NCI-H2029 treated with DMSO at 0.1 percent for 48 hours (cell line): Measurements from ENCODE around the gene PACS2.
"Not testable (repeated sequence)": the region's sequence is repeated elsewhere in the genome, so short reads cannot be mapped to it uniquely, and the experiment has no call there.

ENCODE experiments used
- DNase-seq: peaks from one replicate; lab custom pipeline; 2025; lab: John Stamatoyannopoulos, UW

The PACS2 gene

DNA sequence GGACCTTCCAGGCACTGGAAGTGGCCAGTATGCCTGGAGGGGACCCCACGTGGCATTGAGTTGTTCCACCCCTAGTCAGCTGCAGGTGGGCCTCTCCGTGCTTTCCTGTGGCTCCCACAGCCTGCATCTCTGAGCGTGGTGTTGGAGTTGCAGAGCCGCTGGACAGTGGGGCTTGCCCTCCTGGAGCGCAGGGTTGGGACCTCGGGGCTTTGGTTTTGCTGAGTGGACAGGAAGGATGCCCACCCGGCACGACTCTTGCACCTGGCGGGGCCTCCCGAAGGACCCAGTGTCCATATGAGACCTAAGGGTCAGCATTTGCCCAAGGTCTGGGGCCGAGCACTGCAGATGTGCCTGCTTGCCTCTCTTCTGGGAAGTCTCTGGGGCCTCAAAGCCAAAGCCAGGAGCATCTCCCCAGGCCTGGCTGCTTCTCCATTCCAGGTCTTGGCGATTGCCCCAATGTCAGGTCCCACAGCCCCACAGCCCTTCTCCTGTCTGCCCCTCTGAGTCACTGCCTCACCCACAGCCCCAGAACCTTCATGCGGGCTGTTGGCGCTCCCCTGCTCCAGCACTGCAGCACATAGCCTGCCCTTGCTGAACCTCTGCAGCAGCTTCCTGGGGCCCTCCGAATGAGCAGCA is 1.5 kb downstream of the PACS2 start:
- DNase-seq, result no peak

DNA sequence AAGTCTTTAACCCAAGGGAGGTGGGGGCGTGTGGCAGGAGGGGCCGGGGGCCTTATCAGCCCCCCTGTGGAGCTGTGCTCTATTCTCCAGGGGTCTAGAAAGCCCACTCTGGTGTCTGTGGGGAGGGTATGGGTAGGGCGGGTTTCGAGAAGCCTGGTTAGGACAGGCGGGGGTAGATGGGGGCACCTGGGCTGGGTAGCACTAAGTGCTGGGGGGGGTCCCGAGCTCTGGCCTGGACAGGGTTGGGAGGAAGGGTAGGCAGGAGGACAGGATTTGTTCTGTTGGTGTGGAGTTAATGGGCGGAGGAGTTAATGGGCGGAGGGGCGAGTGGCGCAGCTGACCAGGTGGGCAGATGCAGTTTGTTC is 2.0 kb downstream of the PACS2 start:
- no peak for DNase-seq

GRCh38 chr14:105316968-105317510 is 2.5 kb downstream of the PACS2 start:
- DNase-seq, result no peak

GRCh38 chr14:105317546-105317945 is 3.0 kb downstream of the PACS2 start:
- no peak for DNase-seq

DNA sequence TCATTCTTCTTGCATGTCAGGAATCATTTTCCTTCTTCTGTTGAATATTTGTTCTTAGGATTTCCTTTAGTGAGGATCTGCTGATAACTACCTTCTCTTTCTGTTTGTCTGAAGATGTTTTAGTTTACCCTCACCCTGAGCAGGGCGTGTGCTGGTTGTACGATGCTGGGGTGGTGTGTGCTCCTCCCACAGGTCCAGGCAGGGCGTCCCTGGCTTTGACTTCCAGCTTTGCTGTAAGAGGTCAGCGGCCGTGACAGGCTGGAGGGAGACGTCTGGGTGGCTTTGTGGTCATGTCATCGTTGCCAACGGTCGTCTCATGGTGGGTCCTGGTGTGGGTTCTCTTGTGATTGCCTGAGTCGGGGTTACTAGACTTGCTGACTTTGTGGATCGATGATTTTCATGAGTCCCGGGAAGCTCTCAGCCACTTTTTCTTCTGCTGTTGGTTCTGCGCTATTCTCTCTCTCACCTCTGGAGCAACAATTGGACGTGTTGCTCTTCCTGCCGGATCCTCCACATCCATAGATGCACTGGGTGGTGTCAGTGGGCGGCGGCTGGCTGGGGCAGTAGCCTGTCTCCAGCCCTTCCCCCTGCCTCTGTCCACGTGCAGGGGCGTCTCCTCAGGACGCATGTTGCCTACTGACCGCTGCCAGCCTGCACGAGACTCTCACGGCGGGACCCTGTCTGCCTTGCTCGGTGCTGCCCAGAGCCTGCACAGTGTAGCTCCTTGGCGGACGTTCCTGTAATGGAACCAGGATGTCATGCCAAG is 8.4 kb downstream of the PACS2 start:
- DNase-seq, result no peak

DNA sequence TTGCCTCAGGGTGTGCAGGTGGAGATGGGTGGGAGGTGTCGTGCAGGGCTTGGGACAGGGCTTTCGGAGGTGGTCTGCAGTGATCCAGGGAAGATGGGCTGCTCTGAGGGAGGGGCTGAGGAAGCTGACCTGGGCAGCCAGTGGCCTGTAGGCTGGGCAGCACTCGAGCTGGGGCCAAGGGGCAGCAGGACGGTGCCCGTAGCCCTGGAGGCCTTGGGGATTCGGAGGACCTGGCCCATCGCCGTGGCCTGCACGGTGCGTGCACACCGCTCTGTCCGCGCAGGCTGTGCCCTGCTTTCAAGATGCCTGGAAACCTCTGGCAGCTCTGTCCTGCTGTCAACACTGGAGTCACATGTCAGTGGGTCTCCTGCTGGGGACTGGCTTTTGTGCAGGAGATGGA is 9.1 kb downstream of the PACS2 start:
- DNase-seq, result no peak

- DNase-seq, result no peak
Observed at GRCh38 chr14:105324080-105324778, 9.7 kb downstream of the PACS2 start.

DNA sequence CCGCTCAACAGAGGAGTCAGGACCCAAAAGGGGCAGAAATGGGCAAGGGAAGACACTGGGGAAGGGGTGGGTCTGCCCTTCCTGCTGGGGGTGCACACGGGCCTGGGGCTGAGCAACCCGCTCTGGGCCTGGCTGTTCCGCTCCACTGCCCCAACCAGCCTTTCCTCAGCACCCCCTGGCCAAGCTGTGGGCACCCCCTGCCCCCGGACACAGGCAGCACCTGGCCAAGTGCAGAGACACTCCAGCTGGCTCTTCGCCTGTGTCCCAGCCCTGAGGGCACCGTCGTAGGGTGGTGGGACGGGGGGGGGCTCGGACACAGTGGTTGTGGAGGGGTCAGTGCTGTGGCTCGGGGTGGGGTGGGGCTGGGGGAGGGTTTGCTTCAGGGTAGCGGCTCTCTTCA is 10.3 kb downstream of the PACS2 start:
- no peak for DNase-seq

GRCh38 chr14:105325303-105325702 is 10.8 kb downstream of the PACS2 start:
- DNase-seq, result no peak

GRCh38 chr14:105325716-105326567 is 11.4 kb downstream of the PACS2 start:
- DNase-seq, result no peak

DNA sequence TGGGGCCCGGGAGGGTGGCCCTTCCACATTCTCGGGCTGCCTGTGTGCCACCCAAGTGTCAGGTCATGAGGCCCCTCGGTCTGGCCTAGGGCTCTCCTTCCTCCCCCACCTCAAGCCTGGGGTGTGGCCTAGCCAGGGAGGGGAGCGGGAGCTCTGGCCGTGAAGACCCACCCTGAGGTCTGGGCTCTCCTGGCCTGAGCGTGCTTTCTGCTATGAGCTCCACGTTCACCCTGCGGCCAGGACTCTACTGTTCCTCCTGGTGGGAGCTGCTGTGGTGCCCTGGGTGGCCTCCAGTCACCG is 12.0 kb downstream of the PACS2 start:
- no peak for DNase-seq

GRCh38 chr14:105326891-105327694 is 12.5 kb downstream of the PACS2 start:
- DNase-seq, result no peak

DNA sequence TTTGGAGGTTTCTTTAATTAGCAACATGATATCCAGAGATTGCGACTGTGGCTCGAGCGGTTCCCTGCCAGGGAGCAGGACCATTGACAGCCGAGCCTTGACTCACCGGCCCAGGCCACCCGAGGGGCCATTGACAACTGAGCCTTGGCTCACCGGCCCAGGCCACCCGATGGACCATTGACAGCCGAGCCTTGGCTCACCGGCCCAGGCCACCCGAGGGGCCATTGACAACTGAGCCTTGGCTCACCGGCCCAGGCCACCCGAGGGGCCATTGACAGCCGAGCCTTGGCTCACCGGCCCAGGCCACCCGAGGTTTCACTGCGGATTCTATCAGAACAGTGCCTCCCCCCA is 13.1 kb downstream of the PACS2 start:
- not testable (repeated sequence) for DNase-seq

- no peak for DNase-seq
Observed at GRCh38 chr14:105328070-105328677, 13.6 kb downstream of the PACS2 start.

DNA sequence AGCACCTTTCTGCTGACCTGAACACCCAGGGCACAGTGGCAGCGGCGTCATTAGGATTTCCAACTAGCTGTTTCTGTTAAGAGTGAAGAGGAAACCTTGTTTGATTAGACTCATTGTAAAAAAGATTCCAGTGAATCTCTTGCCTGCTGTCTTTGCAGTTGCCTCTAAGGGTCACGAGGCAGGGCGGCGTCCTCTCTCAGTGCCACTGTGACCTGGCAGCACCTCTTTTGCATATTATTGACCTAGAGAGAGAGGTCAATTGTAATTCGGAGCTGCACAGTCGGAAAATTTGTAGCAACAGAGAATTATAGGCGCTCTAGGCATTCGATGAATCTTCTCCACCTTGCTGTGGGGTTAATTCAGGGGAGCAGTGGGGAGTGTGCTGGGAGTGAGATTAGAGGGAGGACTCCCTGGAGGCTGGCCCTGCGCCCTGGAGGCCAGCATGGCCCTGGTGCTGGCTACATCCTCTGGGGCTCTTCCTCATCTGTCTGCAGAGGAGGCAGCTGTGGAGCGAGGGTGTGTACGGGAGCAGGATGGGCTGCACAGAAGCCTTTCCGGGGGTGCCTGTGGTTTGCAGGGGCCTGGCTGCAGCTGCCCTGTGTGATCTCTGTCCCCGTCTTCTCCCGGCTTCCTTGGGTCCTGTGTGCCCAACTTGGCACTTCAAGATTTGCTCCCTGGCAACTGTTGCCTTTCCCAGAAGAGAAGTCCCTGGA is 14.3 kb downstream of the PACS2 start:
- DNase-seq, result no peak

GRCh38 chr14:105329411-105330150 is 15.0 kb downstream of the PACS2 start:
- DNase-seq, result no peak

DNA sequence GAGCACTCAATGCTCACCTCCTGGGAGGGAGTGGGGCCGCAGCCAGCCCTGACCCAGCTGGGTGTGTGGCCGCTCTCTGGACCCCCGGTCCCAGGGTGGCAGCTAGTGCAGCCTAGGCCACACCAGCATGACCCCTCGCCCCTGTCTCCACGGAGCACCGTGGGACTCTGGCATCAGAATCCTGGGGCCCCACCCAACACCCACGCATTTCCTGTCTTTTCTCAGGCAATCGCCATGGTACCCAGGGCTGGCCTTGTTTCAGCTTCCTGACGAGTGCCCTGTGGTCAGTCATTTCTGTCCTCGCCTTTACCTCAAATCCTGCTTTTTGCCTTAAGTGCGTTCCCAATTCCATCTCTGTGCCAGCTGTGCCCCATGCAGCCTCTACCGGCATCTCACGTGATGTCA is 15.9 kb downstream of the PACS2 start:
- DNase-seq, result no peak

- no peak for DNase-seq
Observed at GRCh38 chr14:105331575-105332349, 17.2 kb downstream of the PACS2 start.

GRCh38 chr14:105332350-105332874 is 17.9 kb downstream of the PACS2 start:
- DNase-seq, result no peak
